ENCODE measurements around the gene CELF1.

Gene CELF1

DNA sequence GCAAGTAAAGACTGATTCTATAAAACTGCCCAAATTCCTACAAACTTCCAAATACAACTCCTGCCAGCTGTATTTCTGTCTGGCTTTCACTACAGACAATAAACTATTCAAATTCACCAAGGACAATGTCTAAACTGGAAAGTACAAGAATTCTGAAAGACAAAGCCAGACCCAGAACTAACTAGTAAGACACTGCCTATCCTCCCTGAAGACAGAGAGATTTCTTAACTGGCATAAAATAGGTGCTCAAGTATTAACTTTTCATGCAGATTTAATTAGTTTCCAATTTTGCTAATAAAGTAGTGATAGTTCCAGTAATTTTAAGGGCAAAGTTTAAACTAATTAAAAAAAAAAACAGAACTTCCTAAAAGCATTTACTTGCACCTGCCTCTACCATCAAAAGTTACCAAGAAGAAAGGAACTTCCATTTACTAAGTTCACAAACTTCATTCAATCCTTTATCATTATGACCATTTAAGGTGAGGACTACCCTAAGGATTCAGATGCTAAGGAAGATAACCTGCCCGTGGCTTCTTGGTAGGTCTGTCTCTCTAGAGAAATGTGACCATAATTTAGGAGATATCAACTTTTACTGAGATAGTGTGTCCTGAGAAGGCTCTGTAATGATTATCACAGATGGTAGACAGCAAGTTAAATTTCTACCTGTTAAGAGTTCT, 45.2 kb downstream of the CELF1 start:
- no peak for DNase-seq

DNA sequence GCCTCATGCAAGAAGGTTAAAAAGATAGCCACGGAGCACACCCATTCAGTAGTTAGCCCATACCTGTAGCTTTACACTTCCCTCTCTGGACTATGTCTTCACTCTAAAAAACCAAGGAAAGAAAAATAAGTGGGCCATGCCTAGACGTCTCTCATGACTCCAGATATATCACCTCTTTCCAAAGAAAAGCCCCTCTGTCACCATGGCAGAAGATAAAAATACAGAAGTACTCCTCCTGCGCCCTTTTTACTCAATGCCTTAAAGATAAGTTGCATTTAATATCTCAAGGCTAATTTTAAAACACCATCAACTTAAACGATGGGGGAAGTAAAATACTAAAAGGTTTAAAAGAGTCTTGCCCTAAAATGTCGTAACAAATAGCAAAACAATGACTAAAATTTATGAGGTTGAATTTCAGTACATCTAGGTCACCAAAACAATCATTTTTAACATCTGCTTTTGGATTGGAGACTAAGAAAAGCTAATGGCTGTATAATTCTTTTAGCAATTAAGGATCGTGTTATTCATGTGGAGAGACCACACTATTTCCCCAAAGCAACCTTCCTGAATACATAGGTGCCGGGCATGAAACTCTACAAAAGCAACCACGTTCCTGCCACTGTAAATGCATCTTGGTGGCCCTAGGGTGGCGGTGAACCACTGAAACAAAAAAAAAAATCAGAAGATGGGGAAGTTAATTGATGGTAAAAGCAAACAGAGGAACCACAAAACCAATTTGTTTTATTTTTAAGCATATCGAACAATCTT, 46.0 kb downstream of the CELF1 start:
- peak; percentile 33 for DNase-seq

DNA sequence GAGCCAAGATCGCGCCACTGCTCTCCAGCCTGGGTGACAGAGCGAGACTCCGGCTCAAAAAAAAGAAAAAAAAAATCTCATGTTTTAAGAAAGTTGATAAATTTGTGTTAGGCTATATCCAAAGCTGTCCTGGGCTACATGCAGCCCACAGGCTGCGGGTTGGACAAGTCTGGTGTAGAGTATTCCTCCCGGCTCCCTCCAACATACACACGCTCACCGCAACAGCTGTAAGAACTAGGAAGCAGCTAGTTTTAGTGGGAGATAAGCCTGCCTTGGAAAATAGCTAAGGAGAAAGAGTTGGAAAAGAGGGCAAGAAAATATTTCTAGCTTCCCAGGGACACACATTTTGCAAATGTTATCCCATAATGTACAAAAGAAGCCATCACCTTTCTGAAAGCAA, 46.6 kb downstream of the CELF1 start:
- DNase-seq = no peak

DNA sequence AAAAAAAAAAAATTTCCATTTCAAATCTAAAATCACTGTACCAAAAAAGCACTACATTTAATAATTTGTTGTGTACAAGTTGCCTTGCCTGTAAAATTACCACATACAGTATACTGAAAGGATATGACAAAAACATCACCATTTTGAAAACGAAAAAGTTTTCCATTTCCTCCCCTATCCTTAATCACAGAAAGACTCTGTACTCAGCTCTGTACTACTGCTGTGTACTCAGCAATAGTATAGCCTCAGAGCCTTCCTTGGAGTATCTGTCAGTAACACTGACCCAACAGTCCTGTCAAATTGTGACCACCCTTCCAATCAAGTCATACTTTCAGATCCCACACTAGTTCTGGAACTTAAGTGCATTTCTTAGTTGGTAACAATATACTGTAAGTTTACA, 48.0 kb downstream of the CELF1 start:
- no peak for DNase-seq

DNA sequence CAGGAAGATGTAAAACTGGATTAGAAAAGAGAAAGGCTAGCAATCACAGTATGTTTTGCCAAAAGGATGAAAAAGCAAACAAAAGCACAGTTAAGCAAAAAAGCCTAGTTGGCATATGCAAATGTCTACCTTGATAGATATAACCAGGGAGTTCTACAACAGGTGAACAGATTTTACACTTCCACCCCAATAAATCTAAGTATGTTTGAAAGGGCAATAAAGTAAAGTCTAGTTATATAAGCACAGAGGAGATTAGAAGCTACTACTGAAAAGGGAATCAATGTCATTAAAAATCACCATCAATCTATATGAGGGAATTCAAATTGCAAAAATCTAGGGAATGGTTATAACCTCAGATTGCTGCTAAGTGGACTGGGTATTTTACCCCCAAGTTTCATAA, 49.7 kb downstream of the CELF1 start:
- DNase-seq = no peak

DNA sequence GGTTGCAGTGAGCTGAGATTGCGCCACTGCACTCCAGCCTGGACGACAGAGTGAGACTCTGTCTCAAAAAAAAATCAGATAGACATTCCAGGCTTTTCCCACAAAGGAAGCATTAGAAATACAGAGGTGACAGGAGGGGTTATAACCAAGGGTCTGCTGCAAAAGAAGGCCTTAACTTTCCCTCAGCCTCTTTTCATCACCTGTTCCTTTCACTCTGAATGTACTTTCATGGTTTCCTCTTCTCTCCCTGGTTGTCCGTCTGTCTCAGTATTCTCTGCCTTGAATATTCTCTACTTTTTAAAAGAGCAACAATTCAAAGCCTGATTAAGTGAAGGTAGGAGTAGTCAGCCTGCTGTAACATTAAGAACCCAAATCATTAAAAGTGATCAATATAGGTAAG, 50.2 kb downstream of the CELF1 start:
- no peak for DNase-seq

DNA sequence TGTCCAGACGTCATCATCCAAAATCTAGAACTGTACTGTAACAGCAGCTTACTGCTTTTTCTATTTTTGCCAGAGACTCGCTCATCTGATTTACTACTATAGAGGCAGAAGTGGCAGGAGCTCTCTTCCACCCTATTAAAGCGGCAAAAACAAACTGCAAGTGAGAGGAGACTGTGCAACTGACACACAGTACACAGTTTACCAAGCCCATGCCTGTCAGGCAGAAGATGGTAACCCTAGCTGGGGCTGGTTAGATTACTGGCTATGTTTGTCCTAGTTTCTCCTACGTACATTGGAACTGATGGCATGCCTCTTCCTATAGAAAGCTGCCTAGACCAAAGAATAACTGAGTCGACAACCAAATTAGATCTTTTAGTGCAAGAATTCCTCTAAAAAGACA, 51.8 kb downstream of the CELF1 start:
- DNase-seq = no peak

DNA sequence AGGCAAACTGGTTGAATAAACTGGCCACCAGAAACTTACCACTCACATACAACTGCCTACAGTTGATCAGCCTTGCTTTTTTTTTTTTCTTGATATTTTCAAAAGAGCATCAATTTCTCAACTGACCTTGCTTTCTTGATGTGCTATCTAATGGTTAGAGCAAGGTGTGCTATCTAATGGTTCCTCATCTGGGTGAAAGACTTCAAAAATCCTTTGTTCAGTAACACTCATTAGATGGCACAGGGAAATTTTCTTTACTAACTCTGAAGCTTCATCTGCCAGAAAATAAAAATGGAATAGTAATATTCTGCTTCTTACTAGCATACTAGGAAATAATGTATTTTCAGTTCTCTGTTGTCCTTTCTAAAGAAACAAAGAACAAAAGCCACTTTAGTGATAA, 52.8 kb downstream of the CELF1 start:
- DNase-seq = no peak

DNA sequence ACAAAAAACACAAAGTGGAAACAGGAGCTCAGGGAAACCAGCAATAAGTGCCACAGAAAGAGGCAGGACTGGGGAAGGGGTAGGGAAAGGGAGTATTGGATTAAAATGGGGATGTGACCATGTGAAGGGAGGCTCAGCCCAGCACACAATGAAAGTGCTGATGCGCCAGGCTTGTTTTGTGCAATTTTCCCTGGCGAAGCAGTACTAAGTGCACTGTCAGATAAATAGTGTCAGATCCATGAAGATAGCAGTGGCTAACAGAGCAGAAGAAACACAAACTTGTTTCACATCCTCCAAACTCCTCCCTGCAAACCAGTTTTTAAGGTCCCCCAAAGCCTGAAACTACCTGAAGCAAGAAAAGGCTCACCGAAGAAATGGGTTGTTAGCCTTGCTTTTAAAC, 53.3 kb downstream of the CELF1 start:
- DNase-seq = peak; percentile 46

DNA sequence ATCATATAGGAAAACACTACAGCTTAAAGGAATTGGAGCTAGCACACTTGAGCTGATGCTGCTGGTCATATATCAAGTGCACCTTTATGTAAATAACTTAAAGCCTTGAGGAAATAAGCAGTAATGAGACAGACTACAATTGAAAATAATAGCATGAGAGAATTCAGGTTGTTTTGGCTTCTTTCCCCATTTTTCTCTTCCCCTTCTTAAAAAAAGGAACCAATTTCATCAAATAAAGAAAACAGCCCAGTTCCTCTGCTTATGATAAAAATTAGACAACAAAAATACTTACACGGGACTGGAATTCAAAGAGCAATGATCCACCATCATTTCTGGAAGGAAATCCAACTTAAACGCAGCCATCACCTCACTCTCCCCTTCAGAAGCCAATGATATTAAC, 53.8 kb downstream of the CELF1 start:
- DNase-seq = peak; percentile 40

DNA sequence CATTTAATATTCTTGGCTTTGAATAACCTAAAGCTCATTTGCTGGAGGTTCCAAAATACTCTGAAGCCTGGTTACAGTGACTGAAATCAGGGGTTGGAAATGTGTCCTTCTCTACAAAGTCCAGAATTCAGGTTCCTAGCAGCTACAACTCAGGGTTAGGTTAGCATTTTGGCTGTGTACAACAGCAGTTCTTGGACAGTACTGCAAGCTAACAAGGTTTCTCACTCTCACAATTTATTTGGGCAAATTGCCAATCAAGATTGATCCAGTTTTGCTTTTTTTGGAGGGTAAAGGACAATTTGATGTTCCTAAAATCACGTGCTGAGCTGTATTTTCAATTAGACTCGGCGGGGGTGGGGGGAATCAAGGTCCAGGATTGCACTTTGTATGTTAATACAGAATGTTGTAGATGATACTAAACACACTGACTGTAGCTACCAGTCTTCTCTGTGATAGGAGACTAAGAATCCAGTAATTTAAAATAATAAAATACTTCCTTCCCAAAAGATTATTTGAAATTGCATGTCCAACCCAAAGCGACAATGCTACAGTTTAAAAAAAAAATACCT, 54.3 kb downstream of the CELF1 start:
- DNase-seq = no peak

DNA sequence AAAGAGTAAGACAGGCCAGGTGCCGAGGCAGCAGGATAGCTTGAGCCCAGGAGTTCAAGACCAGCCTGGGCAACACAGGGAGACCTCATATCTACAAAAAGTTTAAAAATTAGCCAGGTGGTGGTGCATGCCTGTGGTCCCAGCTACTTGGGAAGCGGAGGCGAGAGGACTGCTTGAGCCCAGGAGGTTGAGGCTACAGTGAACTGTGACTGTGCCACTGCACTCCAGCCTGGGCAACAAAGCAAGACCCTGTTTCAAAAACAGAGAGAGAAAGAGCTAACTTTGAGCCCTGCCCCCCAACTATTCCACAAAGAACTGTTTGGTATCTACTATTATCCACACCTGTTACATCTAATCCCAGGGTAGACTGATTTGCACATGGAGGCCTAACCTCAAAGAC, 54.8 kb downstream of the CELF1 start:
- DNase-seq = no peak

DNA sequence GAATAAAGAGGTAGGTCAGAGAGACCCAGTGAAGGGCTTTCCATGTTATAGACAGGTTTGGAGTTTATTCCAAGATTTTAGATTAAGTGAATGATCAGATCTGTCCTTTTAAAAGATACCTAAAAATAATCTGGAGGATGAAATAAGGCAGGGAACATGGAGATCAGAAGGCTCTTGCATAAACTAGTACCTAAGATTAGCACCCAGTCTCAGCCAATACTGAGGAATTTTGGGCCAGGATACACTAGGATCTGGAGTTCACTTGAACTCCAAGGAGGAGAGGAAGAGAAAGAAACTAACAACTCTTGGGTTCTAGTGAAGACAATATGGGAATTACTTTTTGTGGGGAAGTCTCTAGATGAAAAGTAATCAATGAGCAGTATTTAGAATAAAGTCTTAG, 56.1 kb downstream of the CELF1 start:
- DNase-seq = no peak

DNA sequence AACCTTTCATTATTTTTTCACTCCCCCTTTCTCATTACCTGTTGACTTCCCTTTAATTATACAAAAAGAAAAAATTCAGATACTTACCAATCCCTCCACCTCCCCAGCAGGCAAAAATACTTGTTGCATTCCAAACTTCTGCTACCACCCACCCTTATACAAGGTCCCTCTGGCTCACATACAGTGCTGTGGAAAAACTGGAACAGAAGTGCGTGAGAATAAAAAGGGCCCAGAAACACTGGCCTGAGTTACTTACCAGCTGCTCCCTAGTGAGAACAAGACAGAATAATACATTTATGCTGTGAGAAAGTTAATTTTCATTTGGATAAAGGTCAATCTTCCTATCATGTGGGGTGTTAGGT, 57.1 kb downstream of the CELF1 start:
- no peak for DNase-seq

DNA sequence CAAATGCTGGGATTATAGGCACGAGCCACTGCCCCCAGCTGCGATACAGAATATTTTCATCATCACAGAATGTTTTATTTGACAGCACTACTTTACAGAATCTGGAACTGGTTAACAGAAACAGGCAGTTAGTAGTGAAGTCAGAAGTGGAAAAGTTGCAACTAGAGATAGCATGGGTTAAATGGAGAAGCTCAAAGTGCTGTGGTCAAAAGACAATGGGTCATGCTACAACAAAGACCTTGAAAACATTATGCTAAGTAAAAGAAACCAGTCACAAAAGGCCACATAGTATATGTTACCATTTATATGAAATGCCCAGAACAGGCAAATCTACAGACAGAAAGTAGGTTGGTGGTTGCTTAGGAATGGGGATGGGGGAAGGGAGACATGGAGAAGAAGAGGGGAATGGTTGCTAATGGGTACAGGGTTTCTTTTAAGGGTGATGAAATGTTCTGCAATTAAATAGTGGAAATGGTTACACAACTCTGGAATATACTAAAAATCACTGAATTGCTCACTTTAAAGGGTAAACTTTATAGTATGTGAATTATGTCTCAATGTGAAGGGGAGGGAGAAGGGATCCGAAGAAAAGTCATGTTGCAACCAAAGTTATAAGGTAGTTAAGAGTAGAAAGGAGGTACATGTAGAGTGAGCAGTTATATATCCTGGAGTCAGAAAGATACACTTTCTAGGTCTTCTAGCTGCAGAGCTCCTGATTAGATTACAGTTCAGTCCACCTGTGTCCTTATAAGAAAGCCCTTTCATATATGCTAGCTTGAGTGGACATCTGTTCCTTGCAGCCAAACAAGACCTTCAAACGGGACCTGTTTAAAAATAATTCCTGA, 57.7 kb downstream of the CELF1 start:
- DNase-seq = no peak

DNA sequence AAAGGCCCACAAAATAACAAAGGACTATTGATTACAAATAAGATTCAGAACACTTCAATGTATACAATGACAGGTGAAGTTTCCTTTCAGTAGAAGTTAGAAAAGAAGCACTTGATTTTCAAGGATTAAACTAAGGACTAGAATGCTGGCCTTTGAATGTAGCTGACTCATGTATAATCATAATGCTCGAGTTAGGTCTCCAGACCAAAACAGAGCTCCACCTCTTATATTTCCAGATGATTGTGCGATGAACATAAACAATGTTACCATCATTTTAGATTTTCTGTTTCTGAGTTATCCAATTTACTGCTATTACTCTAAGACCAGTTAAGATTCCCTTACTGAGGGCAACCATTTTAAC, 63.6 kb downstream of the CELF1 start:
- no peak for DNase-seq

DNA sequence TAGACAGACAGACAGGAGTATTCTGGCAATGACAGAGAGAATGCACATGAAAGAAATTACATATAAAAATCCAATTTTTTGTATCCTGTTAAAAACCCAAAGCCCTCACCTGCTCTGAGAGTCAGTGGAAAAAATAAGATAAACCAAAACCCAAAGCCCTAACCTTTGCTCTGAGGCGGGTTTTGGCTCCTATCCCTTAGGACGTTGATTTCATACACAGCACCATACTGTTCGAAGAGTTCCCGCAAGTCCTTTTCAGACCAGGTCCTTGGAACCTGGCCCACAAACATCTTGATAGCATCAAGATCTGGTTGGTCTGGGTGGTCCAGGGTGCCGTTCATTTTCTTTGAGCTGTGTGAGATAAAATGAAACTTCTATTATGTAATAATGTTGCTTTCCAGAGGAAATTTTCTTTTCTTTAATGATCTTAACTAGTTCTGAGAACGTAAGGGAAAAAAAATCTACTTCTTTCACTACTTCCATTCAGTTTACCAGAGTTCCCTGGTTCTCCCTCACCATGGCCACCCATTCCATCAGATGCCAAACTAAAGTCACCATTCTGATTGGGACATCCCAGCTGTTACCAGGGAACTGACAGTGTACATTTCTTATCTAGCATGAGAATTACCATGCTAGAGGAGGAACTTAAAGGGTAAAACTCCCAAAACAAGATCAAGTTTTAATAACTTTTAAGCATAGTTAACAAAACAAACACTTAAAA, 64.1 kb downstream of the CELF1 start:
- no peak for DNase-seq

DNA sequence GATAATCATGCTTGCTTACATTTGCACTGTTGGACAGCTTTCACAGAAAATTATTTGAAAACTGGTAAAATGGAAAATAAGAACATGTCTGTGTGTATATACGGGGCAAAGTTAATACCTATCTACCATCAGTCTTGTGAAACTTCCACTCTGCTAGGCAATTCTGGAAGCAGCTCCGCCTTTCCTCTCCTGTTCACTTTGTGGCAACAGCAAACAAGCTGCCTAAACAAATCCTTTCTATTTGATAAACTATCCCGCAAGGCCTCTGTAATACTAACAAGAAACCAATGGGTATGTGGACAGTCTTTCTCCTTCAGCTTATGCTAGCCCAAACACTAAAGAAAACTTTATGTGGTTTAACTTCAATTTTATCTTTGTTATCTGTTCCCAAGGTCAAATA, 64.8 kb downstream of the CELF1 start:
- DNase-seq = no peak

DNA sequence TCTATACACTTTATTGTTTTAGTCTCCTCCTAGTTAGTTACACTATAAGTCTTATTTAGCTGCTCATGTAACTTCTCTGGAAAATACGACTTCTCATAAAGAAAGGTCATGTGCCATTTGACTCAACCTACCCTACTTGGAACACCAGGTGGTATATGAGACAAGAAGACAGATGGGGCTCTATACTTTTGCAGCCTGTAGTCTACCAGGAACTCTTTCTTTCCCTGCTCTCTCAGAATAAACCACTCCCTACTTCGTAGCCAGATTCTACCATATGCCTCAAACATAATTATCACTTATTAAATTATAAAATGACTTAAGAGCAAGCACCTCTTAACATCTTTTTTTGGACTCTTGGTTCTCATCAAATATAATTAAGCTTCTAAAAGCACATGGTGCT, 65.5 kb downstream of the CELF1 start:
- no peak for DNase-seq

DNA sequence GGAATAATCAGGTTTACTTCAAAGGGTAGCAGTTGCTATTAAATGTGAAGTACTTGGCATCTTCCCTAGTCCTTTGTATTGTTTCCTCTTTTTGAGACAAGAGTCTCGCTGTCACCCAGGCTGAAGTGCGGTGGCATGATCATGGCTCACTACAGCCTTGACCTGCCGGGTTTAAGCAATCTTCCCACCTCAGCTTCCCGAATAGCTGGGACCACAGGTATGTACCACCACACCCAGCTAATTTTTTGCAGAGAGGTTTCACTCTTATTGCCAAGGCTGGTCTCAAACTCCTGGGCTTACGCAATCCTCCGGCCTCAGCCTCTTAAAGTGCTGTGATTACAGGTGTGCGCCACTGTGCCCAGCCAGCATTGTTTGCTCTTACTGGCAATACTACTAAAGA, 67.8 kb downstream of the CELF1 start:
- DNase-seq = peak; percentile 16

DNA sequence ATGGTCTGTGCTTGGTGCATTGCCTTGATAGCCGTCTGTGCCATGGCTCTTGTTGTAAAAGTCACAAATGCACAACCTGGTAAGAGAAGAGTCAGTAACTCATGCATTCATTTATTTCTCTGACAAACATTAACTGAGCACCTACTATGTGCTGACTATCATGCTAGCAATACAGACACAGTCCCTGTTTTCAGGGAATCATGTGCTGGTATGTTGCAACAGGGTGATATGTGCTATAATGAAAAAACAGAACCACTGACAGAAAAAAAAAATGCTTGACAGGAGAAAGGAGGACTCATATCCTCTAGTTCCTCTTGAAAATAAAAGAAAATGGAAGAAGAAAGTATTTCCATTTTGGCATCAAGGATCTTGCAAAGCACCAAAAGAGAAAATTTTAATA, 69.5 kb downstream of the CELF1 start:
- DNase-seq = peak; percentile 41

DNA sequence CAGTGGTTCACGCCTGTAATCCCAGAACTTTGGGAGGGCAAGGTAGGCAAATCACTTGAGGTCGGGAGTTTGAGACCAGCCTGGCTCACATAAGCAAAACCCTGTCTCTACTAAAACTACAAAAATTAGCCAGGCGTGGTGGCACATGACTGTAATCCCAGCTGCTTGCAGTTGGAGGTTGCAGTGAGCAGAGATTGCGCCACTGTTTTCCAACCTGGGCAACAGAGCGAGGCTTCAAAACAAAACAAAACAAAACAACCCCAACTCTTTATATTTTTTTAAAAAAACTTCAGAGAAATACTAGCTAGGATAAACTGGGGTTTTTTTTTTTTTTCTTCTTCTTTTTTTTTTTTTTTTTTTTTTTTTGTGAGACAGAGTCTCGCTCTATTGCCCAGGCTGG, 72.2 kb downstream of the CELF1 start:
- no peak for DNase-seq
